HG02840 (cell line): Measurements from ENCODE around the gene SETMAR.
"Not testable (repeated sequence)": the region's sequence is repeated elsewhere in the genome, so short reads cannot be mapped to it uniquely, and the experiment has no call there.

Source experiments
- ATAC-seq: cut with Tn5 transposase; IDR thresholded peaks from one replicate; pipeline ENCODE4 v1.9.1; 2021; ENCODE audit warnings: mild to moderate bottlenecking, moderate library complexity, moderate number of reproducible peaks; ENCODE audit not compliant: unreplicated experiment, low FRiP score

Gene SETMAR

GRCh38 chr3:4303187-4304123 lies at the start of gene SETMAR:
TSS of gene SETMAR (plus strand) at chr3:4303369. CDS start at chr3:4303371, 2 bp downstream.
- ATAC-seq: peak; percentile 99

DNA sequence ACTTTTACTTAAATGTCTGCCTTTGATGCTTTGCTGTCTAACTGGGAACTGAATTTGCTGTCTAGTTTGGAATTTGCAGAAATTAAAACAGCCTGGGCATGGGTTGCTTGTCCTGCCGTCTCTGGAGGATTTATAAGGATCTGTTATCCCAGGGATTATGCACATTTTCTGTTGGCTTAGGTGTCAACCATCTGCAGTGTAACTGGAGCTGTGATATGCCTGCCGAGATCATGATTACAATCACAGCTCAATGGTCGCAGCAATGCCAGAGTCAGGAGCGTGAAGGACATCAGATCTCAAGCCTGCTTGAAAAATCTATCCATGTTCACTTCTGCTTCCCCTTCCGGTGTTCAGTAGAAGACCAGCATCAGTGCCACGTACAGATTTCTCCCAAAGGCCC lies 41.8 kb upstream of the SETMAR start:
- no peak for ATAC-seq

DNA sequence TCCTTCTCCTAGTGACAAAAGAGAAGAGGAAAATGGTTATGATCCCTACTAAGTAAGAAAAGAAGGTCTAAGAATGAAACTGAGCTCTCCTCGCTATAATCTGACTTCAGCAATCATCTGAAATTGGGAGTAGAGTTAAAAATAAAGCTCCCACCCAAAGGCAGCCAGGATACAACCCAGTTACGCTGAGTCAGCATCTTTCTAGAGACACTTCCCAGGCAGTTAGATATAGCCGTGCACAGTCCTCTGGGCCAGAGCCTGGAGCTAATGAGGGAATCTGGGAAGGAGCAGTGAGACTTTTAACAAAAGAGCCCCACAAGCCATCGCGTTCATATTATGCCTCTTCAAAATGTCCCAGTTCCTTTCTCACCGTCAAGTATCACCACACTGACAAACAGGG lies 39.1 kb upstream of the SETMAR start:
- no peak for ATAC-seq

- ATAC-seq: no peak
Observed at GRCh38 chr3:4270720-4271119, 32.4 kb upstream of the SETMAR start.

- ATAC-seq: no peak
Observed at GRCh38 chr3:4271834-4272233, 31.3 kb upstream of the SETMAR start.

DNA sequence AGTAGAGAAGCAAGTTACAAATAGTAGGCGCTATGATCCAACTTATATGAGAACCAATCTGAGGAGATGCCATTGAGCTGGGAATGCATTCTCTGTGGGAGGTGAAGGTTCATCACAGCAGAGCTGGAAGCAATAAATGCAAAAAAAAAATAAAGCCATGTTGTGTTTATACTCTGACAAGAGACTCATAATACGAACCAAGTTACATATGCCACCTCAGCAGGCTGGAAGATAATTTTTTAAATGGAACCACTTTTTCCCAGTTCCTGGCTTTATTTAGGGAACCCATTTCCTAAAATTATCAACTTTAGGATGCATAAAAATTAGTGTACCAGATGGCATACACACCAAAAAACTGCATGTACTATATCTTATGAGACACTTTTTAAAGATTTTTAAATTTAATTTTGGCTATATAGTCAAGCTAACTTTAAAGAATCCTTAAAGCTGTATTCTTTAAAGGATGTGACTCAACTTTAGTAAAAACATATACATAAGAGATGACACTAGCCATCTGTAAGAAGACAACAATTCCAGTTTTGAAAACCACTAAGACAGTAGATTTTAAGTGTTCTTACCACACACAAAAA lies 23.6 kb upstream of the SETMAR start:
- ATAC-seq: no peak

GRCh38 chr3:4281991-4282390 lies 21.2 kb upstream of the SETMAR start:
- ATAC-seq: no peak

DNA sequence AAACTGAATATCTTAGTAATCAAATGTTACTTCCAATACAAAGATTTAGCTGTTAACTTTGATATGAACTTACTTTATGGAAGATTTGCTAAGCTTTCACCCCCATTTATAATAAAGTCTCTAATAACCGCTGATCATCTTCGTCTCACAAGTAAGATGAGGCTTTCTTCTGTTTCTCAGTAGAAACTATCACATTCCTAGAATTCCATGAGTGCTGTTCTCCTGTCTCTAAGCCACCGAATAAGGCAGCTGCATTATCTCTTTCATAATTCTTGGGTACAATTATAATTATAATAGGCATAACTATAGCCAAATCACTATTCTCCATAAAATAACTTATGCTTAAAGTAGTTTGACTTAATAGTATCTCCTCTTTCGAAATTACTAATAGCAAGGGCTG lies 18.3 kb upstream of the SETMAR start:
- ATAC-seq: no peak

DNA sequence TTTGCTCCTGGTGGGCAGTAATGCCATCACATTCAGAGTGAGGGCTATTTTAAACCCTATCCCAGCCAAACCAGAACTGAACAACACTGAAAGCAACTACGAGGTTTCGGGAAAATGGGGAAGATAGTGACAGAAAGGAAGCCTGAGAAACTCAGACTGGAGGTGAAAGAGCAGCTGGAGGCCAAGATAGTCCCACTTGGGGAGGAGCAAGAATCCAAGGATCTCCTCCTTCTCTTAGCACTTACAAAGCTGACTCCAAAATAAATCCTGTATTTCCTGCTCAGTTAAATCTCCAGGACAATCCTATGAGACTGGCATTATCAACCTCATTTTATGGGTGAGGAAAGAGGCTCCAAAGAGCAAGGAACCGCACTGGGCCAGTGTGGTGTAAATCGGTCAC lies 14.1 kb upstream of the SETMAR start:
- ATAC-seq: no peak

- ATAC-seq: no peak
Observed at GRCh38 chr3:4290272-4290893, 12.8 kb upstream of the SETMAR start.

DNA sequence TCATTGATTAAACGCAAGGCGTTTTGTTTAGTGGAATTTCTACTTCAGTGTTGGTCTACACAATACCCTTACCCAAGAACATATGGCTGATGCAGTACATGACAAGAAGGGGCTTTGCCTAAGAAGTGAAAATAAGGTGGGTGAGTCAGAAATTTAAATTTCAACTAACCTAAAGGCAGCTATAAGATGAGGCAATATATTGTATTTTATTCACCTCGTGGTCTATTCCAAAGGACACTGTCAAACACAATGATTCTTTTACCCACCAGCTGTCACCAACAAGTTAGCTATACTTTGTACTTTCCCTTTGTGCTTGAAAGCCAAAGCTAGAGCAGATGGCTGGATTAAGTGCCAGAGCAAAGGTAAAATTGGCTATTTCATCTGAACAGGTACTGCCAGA lies 10.9 kb upstream of the SETMAR start:
- no peak for ATAC-seq

GRCh38 chr3:4294616-4295327 lies 8.4 kb upstream of the SETMAR start:
- ATAC-seq: no peak

GRCh38 chr3:4296454-4296853 lies 6.7 kb upstream of the SETMAR start:
- ATAC-seq: not testable (repeated sequence)

DNA sequence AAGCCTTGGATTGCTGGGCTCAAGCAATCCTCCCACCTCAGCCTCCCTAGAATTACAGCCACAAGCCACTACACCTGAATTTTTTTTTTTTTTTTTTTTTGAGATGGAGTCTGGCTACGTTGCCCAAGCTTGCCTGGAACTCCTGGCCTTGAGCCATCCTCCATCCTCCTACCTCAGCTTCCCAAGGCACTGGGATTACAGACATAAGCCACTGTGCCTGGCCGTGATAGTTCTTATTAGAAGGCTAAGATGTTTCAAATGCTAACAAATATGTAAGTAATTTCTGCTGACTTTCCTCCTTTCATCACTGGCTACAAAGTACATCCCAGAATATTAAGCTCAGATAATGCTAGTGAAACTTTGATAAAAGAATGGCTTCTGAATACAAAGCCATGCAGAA lies 5.7 kb upstream of the SETMAR start:
- ATAC-seq: no peak

DNA sequence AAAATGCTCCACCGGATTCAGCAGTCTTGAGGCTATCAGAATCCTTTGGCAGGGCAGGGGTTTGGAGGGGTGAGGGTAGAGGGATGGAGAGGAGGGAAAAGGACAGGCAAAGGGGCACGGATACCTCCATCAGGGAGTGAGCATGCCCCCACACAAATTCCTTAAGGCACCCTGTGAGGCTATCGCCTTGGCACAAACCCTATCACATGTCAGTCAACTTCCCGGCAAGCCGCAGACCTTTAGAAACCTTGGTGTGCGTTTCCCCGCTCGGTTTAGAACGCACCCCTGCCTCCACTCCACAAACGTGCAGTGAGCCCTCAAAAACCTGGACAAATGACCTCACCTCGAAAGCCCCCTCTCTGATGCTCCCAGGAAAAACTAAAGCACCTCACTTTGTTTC lies 422 bp upstream of the SETMAR start:
- ATAC-seq: no peak

DNA sequence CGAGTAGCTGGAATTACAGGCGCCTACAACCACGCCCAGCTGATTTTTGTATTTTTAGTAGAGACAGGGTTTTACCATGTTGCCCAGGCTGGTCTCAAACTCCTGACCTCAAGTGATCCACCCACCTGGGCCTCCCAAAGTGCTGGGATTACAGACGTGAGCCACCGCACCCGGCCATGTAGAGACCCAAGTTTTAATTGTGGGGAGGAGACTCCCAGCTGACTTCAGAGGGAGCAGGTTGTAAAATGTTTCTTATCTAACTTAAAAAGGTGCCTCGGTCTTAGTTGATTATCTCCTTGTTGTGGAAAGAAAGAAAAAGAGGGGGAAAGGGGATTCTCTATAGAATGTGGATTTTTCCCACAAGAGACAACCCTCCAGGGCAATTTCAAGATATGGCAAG lies 2.0 kb downstream of the SETMAR start:
- not testable (repeated sequence) for ATAC-seq

- ATAC-seq: no peak
Observed at GRCh38 chr3:4306091-4306490, 2.9 kb downstream of the SETMAR start.

GRCh38 chr3:4306860-4307259 lies 3.7 kb downstream of the SETMAR start:
- ATAC-seq: no peak

DNA sequence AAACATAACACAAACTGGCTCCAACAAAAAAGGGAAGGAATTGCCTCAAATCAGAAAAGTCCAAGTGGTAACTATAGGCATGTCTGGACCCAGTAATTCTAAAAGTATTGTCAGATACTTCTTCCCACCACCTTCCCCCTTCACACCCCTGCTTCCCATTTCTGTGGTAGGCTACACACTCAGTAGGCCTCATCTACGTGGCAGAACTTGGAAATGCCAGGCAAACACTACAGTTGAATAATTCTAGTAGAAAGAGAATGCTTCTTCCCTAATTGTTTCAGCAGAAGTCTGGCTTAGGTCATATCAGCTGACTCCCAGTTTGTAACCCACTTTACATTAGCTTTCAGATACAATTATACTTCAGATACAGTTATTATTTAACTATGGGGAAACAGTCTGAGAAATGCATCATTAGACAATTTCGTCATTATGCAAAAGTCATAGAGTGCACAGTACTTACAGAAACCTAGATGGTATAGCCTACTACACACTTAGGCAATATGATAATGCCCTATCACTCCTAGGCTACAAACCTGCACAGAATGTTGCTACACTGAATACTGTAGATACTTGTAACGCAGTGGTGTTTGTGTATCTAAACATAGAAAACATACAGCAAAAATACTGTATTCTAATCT lies 6.4 kb downstream of the SETMAR start:
- ATAC-seq: no peak

GRCh38 chr3:4310971-4311370 lies 7.8 kb downstream of the SETMAR start:
- ATAC-seq: no peak
